ENCODE data around the gene SLC25A48.
A peak's percentile ranks its signal among the peaks of the same experiment; 100 is the strongest.

Gene SLC25A48

GRCh38 chr5:135883441-135883840 lies 49.0 kb downstream of the SLC25A48 start:
- TF ChIP-seq ZFX (IDR thresholded peaks at IDR 0.05; ENCODE audit: borderline replicate concordance) (no peak), CTCF (IDR thresholded peaks at IDR 0.05) (peak; percentile 22; the same call in 1 of the 2 replicates)

GRCh38 chr5:135885031-135885430 lies 50.6 kb downstream of the SLC25A48 start:
- TF ChIP-seq CTCF (IDR thresholded peaks at IDR 0.05) (no peak), ZFX (IDR thresholded peaks at IDR 0.05; ENCODE audit: borderline replicate concordance) (no peak)

More at GRCh38 chr5:135883441-135883840, 49.0 kb downstream of the SLC25A48 start:
- H3K27ac ChIP-seq: no peak overlapping the region

GRCh38 chr5:135886136-135886535 lies 51.7 kb downstream of the SLC25A48 start:
- TF ChIP-seq CTCF (IDR thresholded peaks at IDR 0.05) (no peak), ZFX (IDR thresholded peaks at IDR 0.05; ENCODE audit: borderline replicate concordance) (no peak)
- no peak overlapping the region for H3K27ac ChIP-seq

More at GRCh38 chr5:135885031-135885430, 50.6 kb downstream of the SLC25A48 start:
- no peak overlapping the region for H3K27ac ChIP-seq

GRCh38 chr5:135887447-135887864 lies 53.0 kb downstream of the SLC25A48 start:
- TF ChIP-seq CTCF (IDR thresholded peaks at IDR 0.05): peak; percentile 82
- TF ChIP-seq ZFX (IDR thresholded peaks at IDR 0.05; ENCODE audit: borderline replicate concordance): no peak
- H3K27ac ChIP-seq: no peak overlapping the region

- TF ChIP-seq CTCF (IDR thresholded peaks at IDR 0.05): no peak
- TF ChIP-seq ZFX (IDR thresholded peaks at IDR 0.05; ENCODE audit: borderline replicate concordance): no peak
Observed at GRCh38 chr5:135887881-135888614, 53.6 kb downstream of the SLC25A48 start.

GRCh38 chr5:135890296-135890695 lies 55.8 kb downstream of the SLC25A48 start:
- TF ChIP-seq ZFX (IDR thresholded peaks at IDR 0.05; ENCODE audit: borderline replicate concordance): no peak
- no peak for TF ChIP-seq CTCF (IDR thresholded peaks at IDR 0.05)

More at GRCh38 chr5:135887881-135888614, 53.6 kb downstream of the SLC25A48 start:
- no peak overlapping the region for H3K27ac ChIP-seq

GRCh38 chr5:135890867-135891266 lies 56.4 kb downstream of the SLC25A48 start:
- no peak for TF ChIP-seq ZFX (IDR thresholded peaks at IDR 0.05; ENCODE audit: borderline replicate concordance)
- no peak for TF ChIP-seq CTCF (IDR thresholded peaks at IDR 0.05)
- H3K27ac ChIP-seq: no peak overlapping the region

More at GRCh38 chr5:135890296-135890695, 55.8 kb downstream of the SLC25A48 start:
- H3K27ac ChIP-seq: no peak overlapping the region

All from 22Rv1 (cell line).